SJSA1 (cell line): ENCODE results near the gene BBS7. TPM values are rescaled to one million over a fixed set of nuclear protein-coding genes. Genes with fewer than 3 reads are reported as not detected.

Experiments
- DNase-seq, 2 experiments: peaks; one replicate each; pipeline ENCODE4 v3.0.0-alpha.2; 2015 to 2020; ENCODE audit warnings: low spot score in 2 of 2, low read depth in 1 of 2
- H3K27ac ChIP-seq: fragments of 250-450 bp; sonication (Bioruptor Pico); 2 replicates; pipeline ENCODE4 v1.5.1; 2020; ENCODE audit warnings: mild to moderate bottlenecking, moderate library complexity
- H3K27me3 ChIP-seq: fragments of 250-450 bp; sonication (Bioruptor Pico); replicated peaks from 2 replicates; pipeline ENCODE4 v1.5.1; 2020; ENCODE audit warnings: mild to moderate bottlenecking, moderate library complexity
- H3K36me3 ChIP-seq: fragments of 250-450 bp; sonication (Bioruptor Pico); 2 replicates; pipeline ENCODE4 v1.5.1; 2020; ENCODE audit warnings: mild to moderate bottlenecking
- H3K4me1 ChIP-seq: fragments of 250-450 bp; sonication (Bioruptor Pico); replicated peaks from 2 replicates; pipeline ENCODE4 v1.6.1; 2021; ENCODE audit warnings: mild to moderate bottlenecking
- H3K4me3 ChIP-seq: fragments of 250-450 bp; sonication (Bioruptor Pico); 2 replicates; pipeline ENCODE4 v1.5.1; 2020; ENCODE audit warnings: mild to moderate bottlenecking
- H3K9me3 ChIP-seq: fragments of 250-450 bp; sonication (Bioruptor Pico); replicated peaks from 2 replicates; pipeline ENCODE4 v1.5.1; 2020; ENCODE audit warnings: mild to moderate bottlenecking
- total RNA-seq: library from RNA; depleted of rRNA; stranded (reverse); fragments of >200 nt; shearing (Covaris generic); gene quantifications from 2 replicates; pipeline ENCODE4 v1.2.3, GENCODE V29; 2014

The BBS7 gene
- total RNA-seq, 1 experiment from 2014 or later: 18.8 TPM

DNA sequence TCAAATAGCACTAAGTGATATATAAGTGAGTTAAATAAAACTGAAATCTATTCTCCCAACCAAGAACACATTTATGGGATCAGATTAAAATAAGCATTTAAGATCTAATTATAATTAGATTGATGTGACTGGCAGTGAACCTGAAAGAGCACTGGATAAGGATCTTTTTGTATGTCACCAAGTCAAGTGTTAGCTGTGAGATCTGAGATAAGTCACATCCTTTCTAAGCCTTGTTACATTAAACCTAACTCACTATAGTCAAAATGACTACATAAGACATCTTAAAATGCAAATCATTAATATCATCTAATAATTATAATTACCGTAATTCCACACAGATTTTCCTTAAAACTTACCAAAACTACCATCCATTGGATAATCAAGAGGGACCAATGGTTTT lies 48.2 kb downstream of the BBS7 start:
- Histone ChIP-seq H3K36me3 (peaks cover 65% of the 10 kb centered on the region), H3K4me3 (peak overlapping the region; percentile 76), H3K27me3 (no peaks in the 10 kb centered on the region), H3K4me1 (peaks cover 14% of the 10 kb centered on the region), H3K27ac (peak overlapping the region; percentile 85), H3K9me3 (no peaks in the 10 kb centered on the region)
- DNase-seq: no peak

- Histone ChIP-seq H3K36me3 (peaks cover 91% of the 10 kb centered on the region), H3K27me3 (no peaks in the 10 kb centered on the region), H3K27ac (no peak overlapping the region), H3K4me3 (no peak overlapping the region), H3K4me1 (peaks cover 14% of the 10 kb centered on the region), H3K9me3 (no peaks in the 10 kb centered on the region)
- no peak for DNase-seq
Observed at GRCh38 chr4:121819216-121819965, 50.9 kb downstream of the BBS7 start.

DNA sequence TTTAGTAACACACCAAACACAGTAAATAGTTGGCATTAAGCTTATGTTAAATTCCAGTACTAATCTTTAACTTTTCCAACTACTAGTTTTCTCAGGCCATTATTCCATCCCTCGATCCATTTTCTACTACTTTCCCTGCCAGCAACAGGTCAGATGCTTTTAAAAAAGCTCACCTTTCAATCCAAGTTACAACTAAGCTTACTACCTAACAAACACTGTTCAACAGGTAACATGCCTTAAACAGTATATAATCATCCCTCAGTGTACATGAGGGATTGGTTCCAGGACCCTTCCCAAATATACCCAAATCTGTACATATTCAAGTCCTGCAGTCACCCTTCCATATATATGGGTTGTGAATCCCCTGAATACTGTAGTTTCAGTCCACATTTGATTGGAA lies 52.1 kb downstream of the BBS7 start:
- H3K27me3 ChIP-seq: no peaks in the 10 kb centered on the region
- H3K27ac ChIP-seq: no peak overlapping the region
- peaks cover 99% of the 10 kb centered on the region for H3K36me3 ChIP-seq
- H3K4me1 ChIP-seq: peaks cover 11% of the 10 kb centered on the region
- no peak for DNase-seq
- no peaks in the 10 kb centered on the region for H3K9me3 ChIP-seq
- H3K4me3 ChIP-seq: no peak overlapping the region

DNA sequence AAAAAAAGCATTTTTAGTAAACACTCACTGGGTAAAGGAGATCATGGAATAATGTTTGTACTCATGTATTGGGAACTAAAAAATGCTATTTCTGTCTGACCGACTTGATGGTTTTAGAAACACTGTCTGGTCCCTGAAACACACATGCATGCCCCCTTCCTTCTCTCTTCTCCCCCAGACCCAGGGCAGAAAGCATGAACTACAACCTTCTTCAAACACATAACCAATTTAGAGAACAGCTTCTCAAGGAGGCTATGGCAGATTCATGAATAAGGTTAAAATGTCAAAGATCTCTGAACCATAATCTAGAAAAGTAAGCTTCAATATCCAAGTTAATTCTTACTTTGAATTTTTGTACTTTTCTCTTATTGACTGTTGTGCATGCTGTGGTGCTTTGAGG lies 52.6 kb downstream of the BBS7 start:
- DNase-seq: no peak
- Histone ChIP-seq H3K4me3 (no peak overlapping the region), H3K27me3 (no peaks in the 10 kb centered on the region), H3K36me3 (peaks cover 99% of the 10 kb centered on the region), H3K4me1 (peaks cover 14% of the 10 kb centered on the region), H3K27ac (no peak overlapping the region), H3K9me3 (no peaks in the 10 kb centered on the region)

DNA sequence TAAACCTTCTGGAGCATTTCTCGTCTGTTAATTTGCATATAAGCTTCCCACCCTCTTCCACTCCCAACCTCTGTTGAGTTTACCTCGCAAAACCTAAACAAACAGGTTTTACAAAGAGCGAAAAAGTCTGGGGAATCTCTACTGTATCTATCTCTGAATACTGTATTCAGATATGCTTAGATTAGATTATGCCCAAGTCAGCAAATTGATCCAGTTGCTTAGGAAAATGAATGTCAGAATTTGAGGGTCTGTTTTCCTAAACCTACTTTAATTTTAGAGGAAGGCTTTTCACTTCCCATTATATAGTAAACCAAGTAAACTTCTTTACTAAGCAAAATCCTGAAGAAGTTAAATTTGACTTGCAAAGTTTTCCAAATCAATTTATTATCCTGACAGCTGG lies 53.3 kb downstream of the BBS7 start:
- Histone ChIP-seq H3K4me1 (peaks cover 14% of the 10 kb centered on the region), H3K4me3 (no peak overlapping the region), H3K9me3 (no peaks in the 10 kb centered on the region), H3K36me3 (peaks cover 99% of the 10 kb centered on the region), H3K27ac (no peak overlapping the region), H3K27me3 (no peaks in the 10 kb centered on the region)
- no peak for DNase-seq

- no peak for DNase-seq
- no peak overlapping the region for H3K27ac ChIP-seq
- no peak overlapping the region for H3K4me3 ChIP-seq
- H3K9me3 ChIP-seq: no peaks in the 10 kb centered on the region
- H3K4me1 ChIP-seq: peaks cover 33% of the 10 kb centered on the region
- no peaks in the 10 kb centered on the region for H3K27me3 ChIP-seq
- peaks cover 94% of the 10 kb centered on the region for H3K36me3 ChIP-seq
Observed at GRCh38 chr4:121814756-121815155, 55.5 kb downstream of the BBS7 start.

GRCh38 chr4:121811122-121811521 lies 59.2 kb downstream of the BBS7 start:
- H3K9me3 ChIP-seq: no peaks in the 10 kb centered on the region
- peak overlapping the region; percentile 29 for H3K27ac ChIP-seq
- H3K27me3 ChIP-seq: no peaks in the 10 kb centered on the region
- peaks cover 25% of the 10 kb centered on the region for H3K4me1 ChIP-seq
- peaks cover 93% of the 10 kb centered on the region for H3K36me3 ChIP-seq
- DNase-seq: no peak
- H3K4me3 ChIP-seq: no peak overlapping the region

DNA sequence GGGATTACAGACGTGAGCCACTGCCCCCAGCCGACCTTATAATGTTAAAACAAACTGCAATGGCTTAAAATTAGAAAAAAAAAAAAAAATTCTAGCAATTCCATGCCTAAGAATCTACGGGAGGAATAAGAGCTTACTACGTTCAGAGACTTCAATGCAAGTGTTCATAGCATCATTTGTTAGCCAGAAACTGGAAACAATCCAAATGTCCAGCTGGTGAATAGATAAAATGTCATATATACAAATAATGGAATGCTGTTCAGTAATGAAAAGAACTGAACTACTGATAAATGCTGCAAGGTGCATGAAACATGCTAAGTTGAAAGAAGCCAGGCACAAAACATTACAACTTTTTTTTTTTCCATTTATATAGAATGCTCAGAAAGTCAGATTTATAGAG lies 63.9 kb downstream of the BBS7 start:
- Histone ChIP-seq H3K36me3 (peaks cover 90% of the 10 kb centered on the region), H3K9me3 (no peaks in the 10 kb centered on the region), H3K4me3 (no peak overlapping the region), H3K4me1 (peaks cover 25% of the 10 kb centered on the region), H3K27ac (no peak overlapping the region), H3K27me3 (no peaks in the 10 kb centered on the region)
- no peak for DNase-seq

DNA sequence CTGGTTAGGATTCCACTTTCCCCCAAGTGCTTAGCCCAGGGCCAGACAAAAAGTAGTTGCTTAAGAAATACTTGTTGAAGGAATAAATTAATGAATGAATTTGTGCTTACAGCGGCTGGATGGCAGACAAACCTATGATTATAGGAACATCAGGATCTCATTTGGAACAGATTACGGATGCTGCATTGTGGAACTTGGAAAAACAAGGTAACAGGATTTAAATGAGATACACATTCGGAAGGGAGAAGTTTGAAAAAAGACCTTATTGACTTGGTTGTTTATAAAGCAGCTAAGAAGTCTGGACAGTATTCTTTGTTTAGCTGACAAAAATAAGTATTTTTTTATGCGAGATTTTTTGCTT lies 68.6 kb downstream of the BBS7 start:
- Histone ChIP-seq H3K4me3 (peak overlapping the region; percentile 68), H3K36me3 (peaks cover 49% of the 10 kb centered on the region), H3K9me3 (no peaks in the 10 kb centered on the region), H3K27ac (peak overlapping the region; percentile 83), H3K4me1 (peaks cover 20% of the 10 kb centered on the region), H3K27me3 (no peaks in the 10 kb centered on the region)
- DNase-seq: no peak

DNA sequence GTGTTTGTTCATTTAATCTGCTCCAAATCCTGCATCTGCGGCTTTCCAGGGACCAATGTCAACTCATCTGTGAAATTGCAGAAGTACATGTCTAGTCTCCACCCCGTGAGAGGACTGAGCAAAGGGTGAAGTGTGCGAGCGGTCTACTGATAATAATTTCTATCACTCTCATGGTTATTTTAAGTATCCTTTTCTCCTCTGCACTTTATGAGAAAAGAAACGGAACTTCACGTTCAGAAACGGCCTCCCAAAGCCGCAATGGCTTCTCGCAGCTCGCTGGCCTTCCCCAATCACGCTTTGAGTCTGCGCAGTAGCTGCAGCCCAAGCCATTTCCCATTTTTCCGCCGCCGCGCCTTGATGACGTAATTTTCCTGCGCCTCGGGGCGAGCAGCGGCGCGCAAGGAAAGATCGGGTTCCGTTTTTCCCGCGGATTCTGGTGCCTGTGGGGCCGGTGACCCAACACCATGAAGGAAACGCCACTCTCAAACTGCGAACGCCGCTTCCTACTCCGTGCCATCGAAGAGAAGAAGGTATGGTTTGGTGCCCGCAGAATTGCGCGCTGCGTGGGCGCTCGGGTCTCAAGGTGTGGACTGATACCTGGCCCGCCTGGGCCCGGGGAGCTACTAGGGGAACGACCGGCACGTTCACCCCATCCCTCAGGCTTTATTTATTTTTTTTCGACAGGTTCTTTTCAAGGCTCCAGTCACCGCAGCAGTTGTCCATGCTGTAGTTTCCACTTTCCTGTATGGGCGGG lies 69.1 kb downstream of the BBS7 start, which contains the start of gene EXOSC9:
EXOSC9 (plus strand) TSS at position 363 of the 754 bp plus-strand sequence; CDS start at position 465, 102 bp downstream.
- Histone ChIP-seq H3K36me3 (peaks cover 44% of the 10 kb centered on the region), H3K4me1 (peaks cover 26% of the 10 kb centered on the region), H3K4me3 (peak within 1 kb of the TSS; percentile 68), H3K27ac (peak within 1 kb of the TSS; percentile 83), H3K27me3 (no peaks in the 10 kb centered on the region), H3K9me3 (no peaks in the 10 kb centered on the region)
- peak; percentile 95 for DNase-seq

DNA sequence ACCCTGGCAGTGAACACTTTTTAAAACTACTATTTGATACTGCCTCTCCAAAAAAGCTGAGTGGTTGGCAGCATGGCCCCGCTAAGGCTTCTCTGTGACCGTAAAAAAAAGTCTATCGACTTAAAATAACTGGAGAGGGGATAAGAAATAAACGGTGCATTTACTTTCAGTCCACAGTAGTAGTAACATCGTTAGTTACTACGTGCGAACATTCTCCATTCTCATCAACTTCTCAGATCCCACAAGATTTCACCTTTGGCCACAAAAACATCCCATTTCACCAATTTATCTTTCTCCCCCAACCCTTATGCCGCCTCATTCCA lies 69.7 kb downstream of the BBS7 start:
- H3K27me3 ChIP-seq: no peaks in the 10 kb centered on the region
- H3K27ac ChIP-seq: peak overlapping the region; percentile 83
- no peak for DNase-seq
- peak overlapping the region; percentile 68 for H3K4me3 ChIP-seq
- H3K4me1 ChIP-seq: peaks cover 31% of the 10 kb centered on the region
- no peaks in the 10 kb centered on the region for H3K9me3 ChIP-seq
- H3K36me3 ChIP-seq: peaks cover 40% of the 10 kb centered on the region

- Histone ChIP-seq H3K4me3 (no peak overlapping the region), H3K4me1 (peaks cover 38% of the 10 kb centered on the region), H3K27ac (no peak overlapping the region), H3K27me3 (no peaks in the 10 kb centered on the region), H3K9me3 (no peaks in the 10 kb centered on the region), H3K36me3 (peaks cover 34% of the 10 kb centered on the region)
- DNase-seq: no peak
Observed at GRCh38 chr4:121799867-121800501, 70.3 kb downstream of the BBS7 start.

- no peak for DNase-seq
Observed at GRCh38 chr4:121799208-121799823, 71.0 kb downstream of the BBS7 start.

DNA sequence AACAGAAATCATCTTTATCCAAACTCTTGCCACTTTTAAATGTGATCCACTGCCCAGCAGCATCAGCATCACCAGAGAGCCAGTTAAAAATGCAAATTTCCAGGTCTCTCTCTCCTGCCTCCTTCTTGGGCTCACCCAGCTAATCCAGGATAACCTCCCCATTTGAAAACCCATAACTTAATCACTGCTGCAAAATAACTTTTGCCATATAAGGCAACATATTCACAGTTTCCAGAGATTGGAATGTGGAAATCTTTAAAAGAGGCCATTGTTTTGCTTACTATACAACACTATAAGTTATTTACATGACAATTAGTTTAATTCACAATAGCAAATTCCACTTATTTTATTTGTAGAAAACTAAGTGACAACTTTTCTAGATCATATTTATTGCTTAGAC lies 74.0 kb downstream of the BBS7 start:
- no peaks in the 10 kb centered on the region; the same call in 1 of the 2 replicates for H3K36me3 ChIP-seq
- H3K9me3 ChIP-seq: no peaks in the 10 kb centered on the region
- DNase-seq: no peak
- no peaks in the 10 kb centered on the region for H3K27me3 ChIP-seq
- H3K27ac ChIP-seq: peak overlapping the region; percentile 47
- peaks cover 45% of the 10 kb centered on the region for H3K4me1 ChIP-seq
- H3K4me3 ChIP-seq: no peak overlapping the region

More at GRCh38 chr4:121799208-121799823, 71.0 kb downstream of the BBS7 start:
- Histone ChIP-seq H3K4me3 (no peak overlapping the region), H3K9me3 (no peaks in the 10 kb centered on the region), H3K4me1 (peaks cover 44% of the 10 kb centered on the region), H3K36me3 (peaks cover 27% of the 10 kb centered on the region), H3K27me3 (no peaks in the 10 kb centered on the region), H3K27ac (no peak overlapping the region)
